ENCODE measurements around the gene HIF1A. TPM values are rescaled to one million over a fixed set of nuclear protein-coding genes. Genes with fewer than 3 reads are reported as not detected.

The HIF1A gene
- total RNA-seq, 4 donors from 2014 or later, result 48.8 to 88.8 (median 57.4) TPM

DNA sequence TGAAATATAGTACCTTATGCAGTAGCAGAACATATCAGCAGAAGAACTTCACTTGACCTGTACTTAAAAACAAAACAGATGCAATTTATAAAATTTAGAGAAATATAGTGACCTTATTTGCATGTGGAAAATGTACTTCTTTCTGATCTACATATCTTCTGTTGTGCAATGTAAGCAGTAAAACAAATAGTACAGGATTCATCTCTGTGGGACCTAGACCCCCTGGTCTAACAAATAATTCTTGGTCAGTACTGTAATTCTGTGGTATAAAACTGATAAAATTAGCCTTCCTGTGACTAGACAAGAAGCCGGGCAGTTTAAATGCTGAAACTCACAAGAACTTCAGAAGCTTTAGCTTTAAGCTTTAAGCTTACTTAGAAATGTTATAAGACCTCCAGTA lies 21.6 kb downstream of the HIF1A start:
- intact Hi-C loops (cut with DNase I; ENCODE audit: low total_unique reads), result no loop called here
- H3K4me3 ChIP-seq (ENCODE audit: low read depth, poor library complexity, severe bottlenecking), result no peak overlapping the region
- 84 to 91% methylated on average over 1 of the region's 1 CpG for WGBS, 2 donors
- DNase-seq (ENCODE audit: low spot score in 2 of 2), result no peak
- TF ChIP-seq POLR2A (IDR thresholded peaks at IDR 0.05), result no peak
- TF ChIP-seq, protein P1, sequence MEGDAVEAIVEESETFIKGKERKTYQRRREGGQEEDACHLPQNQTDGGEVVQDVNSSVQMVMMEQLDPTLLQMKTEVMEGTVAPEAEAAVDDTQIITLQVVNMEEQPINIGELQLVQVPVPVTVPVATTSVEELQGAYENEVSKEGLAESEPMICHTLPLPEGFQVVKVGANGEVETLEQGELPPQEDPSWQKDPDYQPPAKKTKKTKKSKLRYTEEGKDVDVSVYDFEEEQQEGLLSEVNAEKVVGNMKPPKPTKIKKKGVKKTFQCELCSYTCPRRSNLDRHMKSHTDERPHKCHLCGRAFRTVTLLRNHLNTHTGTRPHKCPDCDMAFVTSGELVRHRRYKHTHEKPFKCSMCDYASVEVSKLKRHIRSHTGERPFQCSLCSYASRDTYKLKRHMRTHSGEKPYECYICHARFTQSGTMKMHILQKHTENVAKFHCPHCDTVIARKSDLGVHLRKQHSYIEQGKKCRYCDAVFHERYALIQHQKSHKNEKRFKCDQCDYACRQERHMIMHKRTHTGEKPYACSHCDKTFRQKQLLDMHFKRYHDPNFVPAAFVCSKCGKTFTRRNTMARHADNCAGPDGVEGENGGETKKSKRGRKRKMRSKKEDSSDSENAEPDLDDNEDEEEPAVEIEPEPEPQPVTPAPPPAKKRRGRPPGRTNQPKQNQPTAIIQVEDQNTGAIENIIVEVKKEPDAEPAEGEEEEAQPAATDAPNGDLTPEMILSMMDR (IDR thresholded peaks at IDR 0.05), result no peak

DNA sequence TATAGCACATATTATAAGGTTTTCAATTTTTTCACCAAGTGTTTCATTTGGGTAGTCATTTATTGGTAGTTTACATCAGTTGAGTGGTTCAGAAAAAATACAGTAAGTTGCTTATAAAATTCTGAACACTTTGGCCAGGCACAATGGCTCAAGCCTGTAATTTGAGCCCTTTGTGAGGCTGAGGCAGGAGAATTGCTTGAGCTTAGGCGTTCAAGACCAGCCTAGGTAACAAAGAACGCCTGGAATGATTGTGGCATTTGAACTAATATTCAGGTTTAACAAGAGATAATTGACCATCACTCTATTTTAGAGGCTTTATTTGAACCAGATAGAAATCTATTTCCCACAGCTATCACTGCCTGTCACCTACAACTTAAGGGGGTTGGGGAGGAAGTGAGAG lies 22.7 kb downstream of the HIF1A start:
- intact Hi-C loops (cut with DNase I; ENCODE audit: low total_unique reads), result no loop called here
- H3K4me3 ChIP-seq (ENCODE audit: low read depth, poor library complexity, severe bottlenecking), result no peak overlapping the region
- 88 to 89% methylated on average over 2 of the region's 2 CpGs for WGBS, 2 donors
- no peak for TF ChIP-seq POLR2A (IDR thresholded peaks at IDR 0.05)
- TF ChIP-seq, protein P1 (IDR thresholded peaks at IDR 0.05), result no peak
- DNase-seq (ENCODE audit: low spot score in 2 of 2), result no peak

DNA sequence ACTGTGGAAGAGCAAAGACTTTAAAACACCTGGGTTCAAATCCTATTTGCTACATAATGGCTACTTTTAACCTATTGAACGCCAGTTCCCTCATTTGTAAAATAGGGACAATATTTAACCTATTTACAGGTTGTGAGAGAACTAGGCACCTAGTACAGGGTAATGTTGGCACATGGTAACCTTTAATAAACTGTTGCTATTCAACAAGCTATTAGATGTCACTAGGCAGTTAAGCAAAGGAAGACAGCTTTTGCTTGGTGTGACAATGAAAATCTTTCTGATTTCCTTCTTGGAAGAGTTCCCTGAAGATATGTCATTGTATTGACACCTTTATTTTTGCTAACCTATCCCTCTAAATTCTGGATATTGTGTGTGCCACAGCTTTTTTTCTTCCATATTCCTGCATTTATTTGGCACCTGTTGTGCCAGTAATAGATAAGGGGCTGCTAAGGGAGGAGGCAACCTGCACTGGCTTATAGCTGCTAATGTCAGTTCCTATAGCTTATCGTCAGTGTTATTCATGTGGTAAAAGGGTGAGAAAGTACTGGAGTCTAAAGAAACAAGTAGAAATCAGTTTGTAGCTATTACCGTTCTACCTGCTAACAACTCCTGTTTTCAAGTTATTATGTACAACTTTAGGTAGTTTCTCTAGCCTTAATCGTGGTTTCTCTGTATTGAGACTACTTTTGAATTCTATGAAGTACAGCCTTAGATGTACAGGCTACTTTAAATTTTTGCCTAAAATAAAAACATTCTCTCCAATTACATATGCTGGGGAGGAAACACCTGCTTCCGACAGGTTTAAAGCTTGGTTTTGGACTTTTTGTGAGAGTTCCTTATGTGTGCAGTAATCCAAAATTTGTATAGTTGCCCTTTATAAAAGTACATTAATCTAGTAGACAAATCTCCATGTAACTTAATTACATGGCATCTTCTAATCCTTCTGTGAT lies 24.3 kb downstream of the HIF1A start:
- WGBS, 2 donors, result 70 to 82% methylated on average over 5 of the region's 5 CpGs
- no peak for TF ChIP-seq POLR2A (IDR thresholded peaks at IDR 0.05)
- TF ChIP-seq, protein P1 (IDR thresholded peaks at IDR 0.05), result no peak
- no peak for DNase-seq (ENCODE audit: low spot score in 2 of 2)
- H3K4me3 ChIP-seq (ENCODE audit: low read depth, poor library complexity, severe bottlenecking), result no peak overlapping the region
- intact Hi-C loops (cut with DNase I; ENCODE audit: low total_unique reads), result loop anchor here (10.0 kb wide), 1 partner anchor 245 kb away; no protein-coding TSS in a partner anchor

DNA sequence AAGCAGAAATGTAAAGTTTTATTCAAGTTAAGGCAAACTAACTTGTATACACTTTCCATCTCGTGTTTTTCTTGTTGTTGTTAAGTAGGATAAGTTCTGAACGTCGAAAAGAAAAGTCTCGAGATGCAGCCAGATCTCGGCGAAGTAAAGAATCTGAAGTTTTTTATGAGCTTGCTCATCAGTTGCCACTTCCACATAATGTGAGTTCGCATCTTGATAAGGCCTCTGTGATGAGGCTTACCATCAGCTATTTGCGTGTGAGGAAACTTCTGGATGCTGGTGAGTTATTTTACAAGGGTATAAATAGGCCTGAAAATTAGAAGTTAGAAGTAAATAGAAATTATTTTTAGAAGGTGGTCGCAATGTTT lies 25.0 kb downstream of the HIF1A start:
- TF ChIP-seq POLR2A (IDR thresholded peaks at IDR 0.05), result no peak
- TF ChIP-seq, protein P1 (IDR thresholded peaks at IDR 0.05), result no peak
- WGBS, 2 donors, result 77 to 81% methylated on average over 9 of the region's 9 CpGs
- H3K4me3 ChIP-seq (ENCODE audit: low read depth, poor library complexity, severe bottlenecking), result no peak overlapping the region
- DNase-seq (ENCODE audit: low spot score in 2 of 2), result no peak
- intact Hi-C loops (cut with DNase I; ENCODE audit: low total_unique reads), result loop anchor here (10.0 kb wide), 1 partner anchor 245 kb away; no protein-coding TSS in a partner anchor

DNA sequence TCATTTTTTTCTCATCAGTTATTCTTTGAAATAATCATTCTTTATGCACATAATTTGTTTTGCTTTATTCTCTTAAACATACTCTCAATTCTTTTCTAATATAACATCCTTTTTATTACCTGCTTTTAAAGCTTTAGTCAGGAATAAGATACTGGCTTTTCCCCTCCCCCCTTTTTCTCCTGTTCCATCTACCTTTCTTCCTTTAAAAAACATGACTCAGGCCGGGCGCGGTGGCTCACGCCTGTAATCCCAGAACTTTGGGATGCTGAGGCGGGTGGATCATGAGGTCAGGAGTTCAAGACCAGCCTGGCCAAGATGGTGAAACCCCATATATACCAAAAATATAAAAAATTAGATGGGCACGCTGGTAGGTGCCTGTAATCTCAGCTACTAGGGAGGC lies 25.4 kb downstream of the HIF1A start:
- WGBS, 2 donors, result 76 to 78% methylated on average over 6 of the region's 6 CpGs
- H3K4me3 ChIP-seq (ENCODE audit: low read depth, poor library complexity, severe bottlenecking), result no peak overlapping the region
- intact Hi-C loops (cut with DNase I; ENCODE audit: low total_unique reads), result loop anchor here (10.0 kb wide), 1 partner anchor 246 kb away; no protein-coding TSS in a partner anchor
- DNase-seq (ENCODE audit: low spot score in 2 of 2), result no peak
- TF ChIP-seq, protein P1 (IDR thresholded peaks at IDR 0.05), result no peak
- TF ChIP-seq POLR2A (IDR thresholded peaks at IDR 0.05), result no peak

All from lower leg skin (tissue), 4 donors.